Measurements from ENCODE around the gene PLA2G3.

Gene PLA2G3

GRCh38 chr22:31148488-31148887, 8.2 kb upstream of the PLA2G3 start:
- DNase-seq (ENCODE audit: low spot score) = peak; percentile 15

DNA sequence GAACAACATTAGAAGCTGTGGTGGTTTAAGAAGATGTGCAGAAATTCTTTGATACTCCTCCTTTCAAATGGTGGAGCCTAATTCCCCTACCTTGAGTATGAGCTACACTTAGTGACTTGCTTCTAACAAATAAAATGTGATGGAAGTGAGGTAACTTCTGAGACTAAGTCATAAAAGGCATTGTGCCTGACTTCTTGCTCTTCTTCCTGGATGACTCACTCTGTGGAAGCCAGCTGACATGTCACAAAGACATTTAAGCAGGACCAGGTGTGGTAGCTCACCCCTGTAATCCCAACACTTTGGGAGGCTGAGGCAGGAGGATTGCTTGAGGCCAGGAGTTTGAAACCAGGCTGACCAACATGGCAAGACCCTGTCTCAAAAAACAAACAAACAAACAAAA, 3.9 kb upstream of the PLA2G3 start:
- DNase-seq (ENCODE audit: low spot score) = no peak

GRCh38 chr22:31143537-31143936, 3.2 kb upstream of the PLA2G3 start:
- no peak for DNase-seq (ENCODE audit: low spot score)

DNA sequence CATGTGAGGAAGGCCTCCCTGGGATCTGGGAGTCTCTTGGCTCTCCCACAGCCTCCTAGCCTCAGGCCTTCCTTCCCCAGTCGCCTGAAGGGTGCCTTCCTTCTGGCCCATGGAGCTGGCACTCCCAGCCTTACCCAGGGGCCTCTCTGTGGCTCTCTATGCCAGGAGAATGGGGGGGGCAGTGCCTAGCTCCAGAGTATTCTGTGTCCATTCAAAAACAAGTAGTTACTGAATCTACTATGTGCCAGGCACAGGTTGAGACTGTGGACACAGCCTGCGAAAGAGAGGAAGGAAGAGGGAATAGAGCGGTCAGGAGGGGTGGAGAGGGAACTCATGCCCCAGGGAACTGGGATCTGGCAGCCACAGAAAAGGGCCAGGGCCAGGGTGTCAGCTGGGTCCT, 2.7 kb upstream of the PLA2G3 start:
- no peak for DNase-seq (ENCODE audit: low spot score)

DNA sequence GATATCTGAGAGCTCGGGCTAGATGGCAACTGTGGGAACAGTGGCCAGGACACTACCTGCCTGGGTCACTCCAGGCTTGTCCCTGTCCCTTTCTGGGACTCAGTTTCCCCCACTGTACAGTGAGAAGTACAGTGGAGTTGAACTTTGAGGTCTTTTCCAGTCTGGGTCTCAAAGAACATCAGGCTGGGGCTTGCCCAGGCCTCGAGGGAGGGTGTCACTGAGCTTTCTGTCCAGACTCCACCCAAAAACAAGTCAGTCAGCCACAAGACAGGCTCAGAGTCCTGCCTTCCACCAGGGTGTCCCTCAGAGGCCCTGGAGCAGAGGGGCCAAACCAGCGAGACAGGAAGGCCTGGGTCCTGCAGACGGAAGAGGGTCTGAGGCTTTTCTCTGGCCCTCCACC, 2.0 kb upstream of the PLA2G3 start:
- DNase-seq (ENCODE audit: low spot score) = no peak

GRCh38 chr22:31141551-31141950, 1.2 kb upstream of the PLA2G3 start:
- DNase-seq (ENCODE audit: low spot score) = no peak

- no peak for DNase-seq (ENCODE audit: low spot score)
These were observed 438 bp upstream of the PLA2G3 start for GRCh38 chr22:31140746-31141145.

- DNase-seq (ENCODE audit: low spot score) = no peak
These were observed 1.2 kb downstream of the PLA2G3 start for GRCh38 chr22:31139066-31139465.

- DNase-seq (ENCODE audit: low spot score) = no peak
These were observed 2.2 kb downstream of the PLA2G3 start for GRCh38 chr22:31138126-31138525.

GRCh38 chr22:31137721-31138120, 2.6 kb downstream of the PLA2G3 start:
- no peak for DNase-seq (ENCODE audit: low spot score)

- no peak for DNase-seq (ENCODE audit: low spot score)
These were observed 3.6 kb downstream of the PLA2G3 start for GRCh38 chr22:31136711-31137110.

DNA sequence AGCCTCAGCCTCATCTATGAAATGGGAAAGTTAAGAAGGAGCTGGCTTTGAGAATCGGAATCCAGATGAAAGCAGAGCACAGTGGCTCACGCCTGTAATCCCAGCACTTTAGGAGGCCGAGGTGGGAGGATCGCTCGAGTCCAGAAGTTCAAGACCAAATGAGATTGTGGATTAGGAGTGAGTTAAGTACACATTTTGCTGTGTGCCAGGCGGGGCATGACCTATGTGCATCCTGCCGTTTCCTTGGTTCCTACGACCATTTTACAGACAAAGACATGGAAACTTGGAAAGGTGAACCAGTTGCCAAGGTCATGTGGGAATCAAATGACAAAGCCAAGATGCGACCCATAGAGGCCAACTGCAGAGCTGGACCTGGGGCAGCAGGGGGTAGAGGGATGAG, 4.2 kb downstream of the PLA2G3 start:
- DNase-seq (ENCODE audit: low spot score) = no peak

- no peak for DNase-seq (ENCODE audit: low spot score)
These were observed 4.6 kb downstream of the PLA2G3 start for GRCh38 chr22:31135706-31136105.

GRCh38 chr22:31134688-31135087, 5.6 kb downstream of the PLA2G3 start:
- DNase-seq (ENCODE audit: low spot score) = no peak

- no peak for DNase-seq (ENCODE audit: low spot score)
These were observed 6.4 kb downstream of the PLA2G3 start for GRCh38 chr22:31133911-31134310.

DNA sequence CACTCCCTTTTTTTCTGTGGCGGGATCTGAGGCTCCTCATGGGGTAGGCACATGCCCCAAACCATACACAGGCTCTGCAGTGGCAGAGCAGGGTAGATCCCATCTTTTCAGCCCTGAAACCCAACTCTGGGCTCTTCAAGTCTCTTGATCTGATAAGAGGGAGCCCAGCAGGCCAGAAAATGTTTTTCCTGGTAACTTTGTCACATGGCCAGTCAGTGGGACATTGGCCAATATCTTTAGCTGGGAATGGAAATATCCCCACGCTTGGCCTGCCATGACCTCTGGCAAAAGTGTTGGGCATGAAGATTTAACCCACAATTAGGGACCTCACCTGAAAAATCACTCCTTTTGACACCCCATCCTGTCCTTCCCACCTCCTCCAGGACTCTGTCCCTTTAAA, 9.4 kb downstream of the PLA2G3 start:
- no peak for DNase-seq (ENCODE audit: low spot score)

- no peak for DNase-seq (ENCODE audit: low spot score)
These were observed 12.2 kb downstream of the PLA2G3 start for GRCh38 chr22:31128156-31128555.

GRCh38 chr22:31127181-31127772, 13.0 kb downstream of the PLA2G3 start:
- no peak for DNase-seq (ENCODE audit: low spot score)

DNA sequence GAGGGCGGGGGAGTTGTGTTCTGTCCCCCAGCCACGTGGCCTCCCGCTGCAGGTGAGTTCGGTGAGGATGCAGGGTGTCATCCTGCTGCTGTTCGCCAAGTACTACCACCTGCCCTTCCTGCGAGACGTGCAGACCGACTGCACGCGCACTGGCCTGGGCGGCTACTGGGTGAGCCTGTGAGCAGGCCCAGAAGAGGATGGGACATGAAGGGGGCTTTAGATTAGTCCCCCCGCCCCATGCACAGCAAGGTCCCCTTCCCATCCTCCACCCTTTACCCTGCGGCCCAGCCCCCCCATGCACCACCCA, 13.5 kb downstream of the PLA2G3 start:
- DNase-seq (ENCODE audit: low spot score) = no peak

- no peak for DNase-seq (ENCODE audit: low spot score)
These were observed 14.0 kb downstream of the PLA2G3 start for GRCh38 chr22:31126128-31126868.

GRCh38 chr22:31125521-31126117, 14.7 kb downstream of the PLA2G3 start:
- DNase-seq (ENCODE audit: low spot score) = no peak

DNA sequence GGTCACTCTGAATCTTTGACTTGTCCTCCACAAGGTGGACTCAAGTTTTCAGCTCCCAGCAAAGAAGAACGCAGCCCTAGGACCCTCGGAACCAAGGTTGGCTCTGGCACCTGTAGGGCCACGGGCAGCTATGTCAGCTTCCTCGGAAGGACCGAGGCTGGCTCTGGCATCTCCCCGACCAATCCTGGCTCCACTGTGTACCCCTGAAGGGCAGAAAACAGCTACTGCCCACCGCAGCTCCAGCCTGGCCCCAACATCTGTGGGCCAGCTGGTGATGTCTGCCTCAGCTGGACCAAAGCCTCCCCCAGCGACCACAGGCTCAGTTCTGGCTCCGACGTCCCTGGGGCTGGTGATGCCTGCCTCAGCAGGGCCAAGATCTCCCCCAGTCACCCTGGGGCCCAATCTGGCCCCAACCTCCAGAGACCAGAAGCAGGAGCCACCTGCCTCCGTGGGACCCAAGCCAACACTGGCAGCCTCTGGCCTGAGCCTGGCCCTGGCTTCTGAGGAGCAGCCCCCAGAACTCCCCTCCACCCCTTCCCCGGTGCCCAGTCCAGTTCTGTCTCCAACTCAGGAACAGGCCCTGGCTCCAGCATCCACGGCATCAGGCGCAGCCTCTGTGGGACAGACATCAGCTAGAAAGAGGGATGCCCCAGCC, 15.4 kb downstream of the PLA2G3 start:
- no peak for DNase-seq (ENCODE audit: low spot score)

- DNase-seq (ENCODE audit: low spot score) = no peak
These were observed 16.0 kb downstream of the PLA2G3 start for GRCh38 chr22:31124290-31124689.

GRCh38 chr22:31123292-31123602, 17.1 kb downstream of the PLA2G3 start:
- DNase-seq (ENCODE audit: low spot score) = no peak

Measured in AG20443 (cell line).